ENCODE measurements around the gene ADSL. TPM values are rescaled to one million over a fixed set of nuclear protein-coding genes. Genes with fewer than 3 reads are reported as not detected.

The ADSL gene
- total RNA-seq, 2 donors from 2014 or later = 49.0 to 76.5 TPM

DNA sequence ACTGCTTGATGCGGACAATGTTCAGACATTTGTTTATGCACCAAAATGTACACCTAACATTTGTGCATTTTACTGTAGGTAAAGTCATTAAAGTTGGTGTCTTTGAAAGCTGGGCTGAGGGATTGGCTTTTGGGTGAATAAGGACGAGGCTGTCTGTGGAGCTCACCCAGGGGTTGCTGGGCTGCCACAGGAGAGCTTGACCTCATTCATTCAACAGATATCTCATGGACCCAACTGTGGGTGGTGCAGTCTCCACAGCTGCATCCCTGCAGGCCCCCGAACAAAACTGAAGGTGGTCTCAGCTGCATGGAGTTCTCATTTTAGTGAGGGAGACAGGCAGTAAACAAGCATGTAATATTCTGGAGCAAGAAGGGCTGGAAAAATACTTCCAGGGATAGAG is 56.8 kb downstream of the ADSL start:
- H3K9me3 ChIP-seq = no peaks in the 10 kb centered on the region
- H3K4me3 ChIP-seq = no peak overlapping the region
- ATAC-seq (no peak), DNase-seq (no peak)
- intact Hi-C loops (cut with DNase I) = no loop called here
- H3K4me1 ChIP-seq = peaks cover 4% of the 10 kb centered on the region
- WGBS, 2 donors = 87 to 92% methylated on average over 3 of the region's 3 CpGs
- peaks cover 17 to 31% of the 10 kb centered on the region in 2 donors for H3K36me3 ChIP-seq (replicated peaks in 1 of 2; ENCODE audit: insufficient read depth in 1 of 2, low read depth in 2 of 2)
- H3K27ac ChIP-seq = no peak overlapping the region
- H3K27me3 ChIP-seq = no peaks in the 10 kb centered on the region
- TF ChIP-seq POLR2A (IDR thresholded peaks at IDR 0.05) = no peak
- TF ChIP-seq, protein P1, sequence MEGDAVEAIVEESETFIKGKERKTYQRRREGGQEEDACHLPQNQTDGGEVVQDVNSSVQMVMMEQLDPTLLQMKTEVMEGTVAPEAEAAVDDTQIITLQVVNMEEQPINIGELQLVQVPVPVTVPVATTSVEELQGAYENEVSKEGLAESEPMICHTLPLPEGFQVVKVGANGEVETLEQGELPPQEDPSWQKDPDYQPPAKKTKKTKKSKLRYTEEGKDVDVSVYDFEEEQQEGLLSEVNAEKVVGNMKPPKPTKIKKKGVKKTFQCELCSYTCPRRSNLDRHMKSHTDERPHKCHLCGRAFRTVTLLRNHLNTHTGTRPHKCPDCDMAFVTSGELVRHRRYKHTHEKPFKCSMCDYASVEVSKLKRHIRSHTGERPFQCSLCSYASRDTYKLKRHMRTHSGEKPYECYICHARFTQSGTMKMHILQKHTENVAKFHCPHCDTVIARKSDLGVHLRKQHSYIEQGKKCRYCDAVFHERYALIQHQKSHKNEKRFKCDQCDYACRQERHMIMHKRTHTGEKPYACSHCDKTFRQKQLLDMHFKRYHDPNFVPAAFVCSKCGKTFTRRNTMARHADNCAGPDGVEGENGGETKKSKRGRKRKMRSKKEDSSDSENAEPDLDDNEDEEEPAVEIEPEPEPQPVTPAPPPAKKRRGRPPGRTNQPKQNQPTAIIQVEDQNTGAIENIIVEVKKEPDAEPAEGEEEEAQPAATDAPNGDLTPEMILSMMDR (IDR thresholded peaks at IDR 0.05) = no peak

DNA sequence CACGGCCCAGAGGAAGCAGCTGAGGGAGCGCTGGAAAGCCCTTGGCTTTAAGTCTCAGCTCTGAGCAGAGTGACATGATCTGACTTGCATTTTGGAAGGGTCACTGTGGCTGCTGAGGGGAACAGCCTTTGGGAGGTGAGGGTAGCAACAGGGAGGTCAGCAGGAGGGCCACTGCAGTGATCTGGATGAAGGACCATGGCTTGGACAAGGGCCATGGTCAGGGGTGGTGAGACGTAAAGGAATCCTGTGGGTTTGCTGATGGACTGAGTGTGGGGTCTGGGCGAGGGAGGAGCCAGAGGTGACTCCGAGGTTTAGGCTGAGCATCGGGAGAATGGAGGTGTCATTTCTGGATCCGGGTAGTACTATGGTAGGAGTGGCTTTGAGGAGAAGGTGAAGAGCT is 57.4 kb downstream of the ADSL start:
- WGBS, 2 donors = 87 to 91% methylated on average over 7 of the region's 7 CpGs
- H3K9me3 ChIP-seq = no peaks in the 10 kb centered on the region
- H3K4me1 ChIP-seq = peaks cover 4% of the 10 kb centered on the region
- no peaks in the 10 kb centered on the region for H3K27me3 ChIP-seq
- H3K36me3 ChIP-seq (replicated peaks in 1 of 2; ENCODE audit: insufficient read depth in 1 of 2, low read depth in 2 of 2) = peaks cover 17 to 35% of the 10 kb centered on the region in 2 donors
- TF ChIP-seq POLR2A (IDR thresholded peaks at IDR 0.05) = no peak
- TF ChIP-seq, protein P1 (IDR thresholded peaks at IDR 0.05) = no peak
- H3K27ac ChIP-seq = no peak overlapping the region
- no peak for ATAC-seq
- DNase-seq = no peak
- intact Hi-C loops (cut with DNase I) = no loop called here
- no peak overlapping the region for H3K4me3 ChIP-seq

DNA sequence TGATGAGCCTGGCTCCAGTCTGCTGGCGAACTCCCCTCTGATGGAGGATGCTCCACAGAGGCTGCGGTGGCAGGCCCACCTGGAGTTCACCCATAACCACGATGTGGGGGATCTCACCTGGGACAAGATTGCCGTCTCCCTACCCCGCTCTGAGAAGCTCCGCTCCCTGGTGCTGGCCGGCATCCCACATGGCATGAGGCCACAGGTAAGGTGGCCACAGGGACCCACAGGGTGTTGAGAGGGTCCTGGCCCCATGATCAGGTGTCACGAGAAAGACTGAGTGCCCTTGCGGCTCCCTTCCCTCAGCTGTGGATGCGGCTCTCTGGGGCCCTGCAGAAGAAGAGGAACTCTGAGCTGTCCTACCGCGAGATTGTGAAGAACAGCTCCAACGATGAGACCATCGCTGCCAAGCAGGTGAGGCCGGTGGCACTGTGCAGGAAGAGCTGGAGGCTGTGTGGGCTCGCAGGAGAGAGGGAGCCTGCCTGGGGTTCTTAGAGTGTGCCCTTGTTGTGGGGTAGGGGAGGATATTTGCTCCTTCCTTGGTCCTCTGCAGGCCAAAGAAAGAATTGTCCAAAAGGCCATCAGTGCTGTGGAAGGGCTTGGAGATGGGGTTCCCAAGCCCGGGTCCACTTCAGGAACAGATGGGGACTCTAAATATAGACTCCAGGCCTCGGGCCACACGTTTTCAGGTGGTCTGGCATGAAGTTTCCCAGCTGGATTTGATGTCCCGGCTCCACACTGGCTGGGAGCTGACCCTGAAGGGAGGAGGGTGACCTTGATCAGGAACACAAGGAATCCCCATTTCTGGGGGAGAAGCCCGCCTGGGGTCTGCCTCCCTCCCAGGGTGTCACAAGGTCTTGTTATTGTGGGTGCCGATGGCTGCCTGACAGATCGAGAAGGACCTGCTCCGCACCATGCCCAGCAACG is 58.2 kb downstream of the ADSL start:
- 84 to 92% methylated on average over 15 to 23 of the region's 25 CpGs for whole genome bisulfite sequencing, 2 donors
- peaks cover 19 to 43% of the 10 kb centered on the region in 2 donors for H3K36me3 ChIP-seq (replicated peaks in 1 of 2; ENCODE audit: insufficient read depth in 1 of 2, low read depth in 2 of 2)
- H3K4me3 ChIP-seq = no peak overlapping the region

DNA sequence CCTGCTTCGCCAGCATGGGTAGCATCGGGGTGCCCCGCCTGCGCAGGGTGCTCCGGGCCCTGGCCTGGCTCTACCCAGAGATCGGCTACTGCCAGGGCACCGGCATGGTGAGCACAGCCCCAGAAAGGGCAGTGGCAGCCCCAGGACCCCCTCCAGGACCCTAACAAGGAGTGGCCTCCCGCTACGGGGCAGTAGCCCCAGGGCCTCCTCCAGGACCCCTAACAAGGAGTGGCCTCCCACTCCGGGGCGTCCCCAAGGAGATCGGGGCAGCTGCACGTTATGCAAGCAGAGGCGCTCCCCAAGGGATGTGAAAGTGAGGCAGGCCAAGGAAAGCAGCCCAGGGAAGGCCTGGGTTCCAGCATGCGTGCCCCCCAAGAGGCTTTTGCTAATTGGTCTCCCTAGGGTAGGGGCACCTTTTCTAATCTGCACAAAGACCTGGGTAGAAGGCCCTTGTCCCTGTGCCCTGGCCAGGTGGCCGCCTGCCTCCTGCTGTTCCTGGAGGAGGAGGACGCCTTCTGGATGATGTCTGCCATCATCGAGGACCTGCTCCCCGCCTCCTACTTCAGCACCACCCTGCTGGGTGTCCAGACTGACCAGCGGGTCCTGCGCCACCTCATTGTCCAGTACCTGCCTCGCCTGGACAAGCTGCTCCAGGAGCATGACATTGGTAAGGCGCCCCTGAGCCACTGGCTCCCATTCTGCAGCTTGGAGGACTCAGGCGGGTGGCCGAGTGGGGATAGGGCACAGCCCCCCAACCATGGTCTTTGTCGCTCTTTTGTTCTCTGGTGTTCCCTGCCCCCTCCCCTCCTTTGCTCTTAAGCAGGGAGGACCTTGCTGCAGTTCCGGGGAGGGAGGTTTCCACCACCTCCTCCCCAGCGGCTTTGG is 59.1 kb downstream of the ADSL start:
- TF ChIP-seq POLR2A (IDR thresholded peaks at IDR 0.05) = no peak
- TF ChIP-seq, protein P1 (IDR thresholded peaks at IDR 0.05) = no peak
- Histone ChIP-seq H3K27ac (no peak overlapping the region), H3K4me3 (no peak overlapping the region), H3K27me3 (no peaks in the 10 kb centered on the region), H3K4me1 (peaks cover 4% of the 10 kb centered on the region), H3K36me3 (replicated peaks in 1 of 2; ENCODE audit: insufficient read depth in 1 of 2, low read depth in 2 of 2) (peaks cover 28 to 48% of the 10 kb centered on the region in 2 donors), H3K9me3 (no peaks in the 10 kb centered on the region)
- ATAC-seq (no peak), DNase-seq (no peak)
- intact Hi-C loops (cut with DNase I) = no loop called here
- WGBS, 2 donors = 86 to 87% methylated on average over 6 to 26 of the region's 28 CpGs

More for the DNA sequence above, 58.2 kb downstream of the ADSL start:
- ATAC-seq (no peak), DNase-seq (no peak)
- Histone ChIP-seq H3K9me3 (no peaks in the 10 kb centered on the region), H3K4me1 (peaks cover 4% of the 10 kb centered on the region), H3K27ac (no peak overlapping the region), H3K27me3 (no peaks in the 10 kb centered on the region)
- TF ChIP-seq POLR2A (IDR thresholded peaks at IDR 0.05) = no peak
- TF ChIP-seq, protein P1 (IDR thresholded peaks at IDR 0.05) = no peak
- intact Hi-C loops (cut with DNase I) = no loop called here
